ENCODE data around the gene EML1. TPM values are rescaled to one million over a fixed set of nuclear protein-coding genes. Genes with fewer than 3 reads are reported as not detected.

Gene EML1
- total and polyA plus RNA-seq, 7 donors, result 3.9 to 148 (median 91.5) TPM

GRCh38 chr14:99789581-99789980 lies 3.6 kb upstream of the EML1 start:
- Histone ChIP-seq H3K27ac (peak overlapping the region; percentile 92 to 97 (median 96)), H3K4me1 (peaks cover 0 to 90% (median 78%) of the 10 kb centered on the region in 4 donors)

GRCh38 chr14:99790201-99790977 lies 2.8 kb upstream of the EML1 start:
- DNase-seq, result peak; percentile 62
- H3K9me3 ChIP-seq, result no peaks in the 10 kb centered on the region
- peaks cover 0 to 90% (median 78%) of the 10 kb centered on the region in 4 donors for H3K4me1 ChIP-seq
- H3K36me3 ChIP-seq, result no peaks in the 10 kb centered on the region
- peak overlapping the region; percentile 92 to 97 (median 96) for H3K27ac ChIP-seq
- H3K27me3 ChIP-seq, result no peaks in the 10 kb centered on the region
- intact Hi-C loops (cut with DNase I), result loop anchor here (5.0 kb wide), 2 partner anchors 92 to 108 kb away; partner anchors contain the start of gene CYP46A1
- no peak overlapping the region for H3K4me3 ChIP-seq
- WGBS, 2 donors, result 52 to 83% methylated on average over 7 of the region's 7 CpGs
- TF ChIP-seq EP300 (IDR thresholded peaks at IDR 0.05), result no peak
- TF ChIP-seq POLR2AphosphoS5 (IDR thresholded peaks at IDR 0.05), result peak in 2 of 4 donors; percentile 41 to 53
- TF ChIP-seq POLR2A (IDR thresholded peaks at IDR 0.05), result no peak
- TF ChIP-seq CTCF (IDR thresholded peaks at IDR 0.05), result no peak

More at GRCh38 chr14:99789581-99789980, 3.6 kb upstream of the EML1 start:
- no peak for DNase-seq
- intact Hi-C loops (cut with DNase I), result no loop called here
- 16 to 26% methylated on average over 2 of the region's 2 CpGs for WGBS, 2 donors
- no peak for TF ChIP-seq POLR2A (IDR thresholded peaks at IDR 0.05)
- no peak for TF ChIP-seq CTCF (IDR thresholded peaks at IDR 0.05)
- TF ChIP-seq POLR2AphosphoS5 (IDR thresholded peaks at IDR 0.05), result peak in 2 of 4 donors; percentile 21 to 38
- no peak for TF ChIP-seq EP300 (IDR thresholded peaks at IDR 0.05)
- Histone ChIP-seq H3K27me3 (no peaks in the 10 kb centered on the region), H3K9me3 (no peaks in the 10 kb centered on the region), H3K4me3 (no peak overlapping the region), H3K36me3 (no peaks in the 10 kb centered on the region)

GRCh38 chr14:99790978-99791376 lies 2.2 kb upstream of the EML1 start:
- Histone ChIP-seq H3K4me1 (peaks cover 0 to 88% (median 75%) of the 10 kb centered on the region in 4 donors), H3K9me3 (no peaks in the 10 kb centered on the region), H3K36me3 (no peaks in the 10 kb centered on the region), H3K27me3 (no peaks in the 10 kb centered on the region), H3K27ac (peak overlapping the region; percentile 92 to 97 (median 96)), H3K4me3 (no peak overlapping the region)
- WGBS, 2 donors, result 43 to 76% methylated on average over 6 of the region's 6 CpGs
- intact Hi-C loops (cut with DNase I), result loop anchor here (5.0 kb wide), 2 partner anchors 91 to 109 kb away; partner anchors contain the start of gene CYP46A1
- DNase-seq, result peak; percentile 64
- no peak for TF ChIP-seq CTCF (IDR thresholded peaks at IDR 0.05)
- TF ChIP-seq EP300 (IDR thresholded peaks at IDR 0.05), result no peak

GRCh38 chr14:99791476-99792209 lies 1.6 kb upstream of the EML1 start:
- Histone ChIP-seq H3K27ac (peak overlapping the region; percentile 92 to 97 (median 96)), H3K27me3 (no peaks in the 10 kb centered on the region)

More at GRCh38 chr14:99791476-99792209, 1.6 kb upstream of the EML1 start:
- TF ChIP-seq CTCF (IDR thresholded peaks at IDR 0.05) (no peak), EP300 (IDR thresholded peaks at IDR 0.05) (no peak), POLR2AphosphoS5 (IDR thresholded peaks at IDR 0.05) (no peak), POLR2A (IDR thresholded peaks at IDR 0.05) (no peak)
- peak overlapping the region in 2 of 4 donors; percentile 60 to 63 for H3K4me3 ChIP-seq
- intact Hi-C loops (cut with DNase I), result loop anchor here (2.0 to 5.0 kb wide), 4 partner anchors 53 to 109 kb away; partner anchors contain the start of gene CYP46A1
- H3K36me3 ChIP-seq, result no peaks in the 10 kb centered on the region
- peak; percentile 60 for DNase-seq
- 80 to 85% methylated on average over 13 of the region's 13 CpGs for WGBS, 2 donors
- H3K9me3 ChIP-seq, result no peaks in the 10 kb centered on the region
- peaks cover 0 to 88% (median 71%) of the 10 kb centered on the region in 4 donors for H3K4me1 ChIP-seq
